Gastroesophageal sphincter (tissue), 4 donors: ENCODE data around the gene CDKN1B. TPM values are rescaled to one million over a fixed set of nuclear protein-coding genes. Genes with fewer than 3 reads are reported as not detected.

Source experiments
- ATAC-seq: fragments of 150-250 bp; one replicate; pipeline ENCODE4 v1.9.1; 2016; ENCODE audit warnings: mild to moderate bottlenecking, moderate library complexity
- H3K27ac ChIP-seq, 4 donors: fragments of 200-600 bp; sonication (generic) in 3 of 4; 1 replicate in 3 of 4; 2 replicates in 1 of 4; pipeline ENCODE4 v1.5.1; 2016 to 2019
- H3K27me3 ChIP-seq: fragments of 200-600 bp; sonication (generic); one replicate; pipeline ENCODE4 v1.5.1; 2019
- H3K36me3 ChIP-seq, 2 donors: fragments of 200-600 bp; sonication (generic); one replicate each; pipeline ENCODE4 v1.5.1; 2019; ENCODE audit warnings: control low read depth in 1 of 2
- H3K4me1 ChIP-seq, 3 donors: fragments of 200-600 bp; sonication (generic); 1 replicate in 2 of 3; 2 replicates in 1 of 3; pipeline ENCODE4 v1.5.1; 2016 to 2019; ENCODE audit warnings: control low read depth in 2 of 3
- H3K4me3 ChIP-seq, 2 donors: fragments of 200-600 bp; sonication (generic); one replicate each; pipeline ENCODE4 v1.5.1; 2019; ENCODE audit warnings: mild to moderate bottlenecking in 1 of 2, moderate library complexity in 1 of 2
- H3K9me3 ChIP-seq, 3 donors: fragments of 200-600 bp; sonication (generic); one replicate each; pipeline ENCODE4 v1.5.1; 2017 to 2019; ENCODE audit warnings: control low read depth in 2 of 3
- EP300 ChIP-seq: sonication (generic); formaldehyde crosslinking; IDR thresholded peaks from one replicate; pipeline ENCODE4 v1.6.1; 2017; ENCODE audit warnings: antibody characterized with exemption, mild to moderate bottlenecking
- POLR2A ChIP-seq, 2 donors: fragments of 450-650 bp; IDR thresholded peaks; one replicate each; pipeline ENCODE4 v1.6.1; 2017; ENCODE audit warnings: antibody characterized with exemption in 2 of 2, mild to moderate bottlenecking in 2 of 2, moderate library complexity in 1 of 2
- POLR2AphosphoS5 ChIP-seq: sonication (generic); formaldehyde crosslinking; IDR thresholded peaks from one replicate; pipeline ENCODE4 v1.6.1; 2017; ENCODE audit warnings: antibody characterized with exemption
- WGBS, 2 donors: methylation state at CpG; one replicate each; pipeline ENCODE4 v1.1.5; 2018; ENCODE audit warnings: low coverage in 1 of 2; 5-methylcytosine and 5-hydroxymethylcytosine counted together
- total RNA-seq, 4 donors: library from RNA; depleted of rRNA; stranded (reverse); fragments of >200 nt; gene quantifications; one replicate each; pipeline ENCODE4 v1.1.0, GENCODE V29; 2016
- TF ChIP-seq, protein P1 (sequence below), 4 experiments: fragments of 200-600 bp in 2 of 4; fragments of 450-650 bp in 2 of 4; sonication (generic) in 1 of 4; IDR thresholded peaks; one replicate each; pipeline ENCODE4 v1.5.1; 2017 to 2019; ENCODE audit warnings: antibody characterized with exemption in 4 of 4, mild to moderate bottlenecking in 2 of 4, moderate library complexity in 2 of 4

Gene CDKN1B
- total RNA-seq, 4 donors from 2014 or later, result 62.6 to 103 (median 73.0) TPM

DNA sequence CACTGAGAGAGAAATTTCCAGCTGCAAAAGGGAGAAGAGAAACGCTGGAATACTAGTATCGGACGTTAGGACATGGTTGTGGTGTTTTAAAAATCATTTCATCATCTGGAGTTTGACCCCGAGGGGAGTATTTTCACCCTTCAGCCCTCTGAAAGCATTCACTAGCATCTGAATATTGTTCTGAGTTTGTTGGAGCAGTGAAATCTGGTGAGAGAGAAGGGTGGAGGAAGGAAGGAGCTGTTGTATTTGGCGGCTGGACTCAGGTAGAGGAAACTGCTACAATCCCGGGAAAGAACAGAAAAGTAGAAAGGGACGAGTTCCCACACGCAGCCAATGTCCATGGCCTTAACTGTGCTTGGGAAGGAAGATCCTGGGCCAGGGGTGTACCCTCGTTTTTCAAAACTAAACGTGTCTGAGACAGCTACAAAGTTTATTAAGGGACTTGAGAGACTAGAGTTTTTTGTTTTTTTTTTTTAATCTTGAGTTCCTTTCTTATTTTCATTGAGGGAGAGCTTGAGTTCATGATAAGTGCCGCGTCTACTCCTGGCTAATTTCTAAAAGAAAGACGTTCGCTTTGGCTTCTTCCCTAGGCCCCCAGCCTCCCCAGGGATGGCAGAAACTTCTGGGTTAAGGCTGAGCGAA lies 896 bp upstream of the CDKN1B start:
- H3K27ac ChIP-seq, result peak overlapping the region; percentile 98 to 100 (median 100)
- peaks cover 8 to 63% (median 43%) of the 10 kb centered on the region in 3 donors for H3K4me1 ChIP-seq
- 1% methylated on average over 12 of the region's 15 CpGs for WGBS, 2 donors
- ATAC-seq, result no peak
- H3K4me3 ChIP-seq, result peak overlapping the region; percentile 70 to 88
- no peaks in the 10 kb centered on the region for H3K9me3 ChIP-seq
- H3K36me3 ChIP-seq, result peaks cover 0 to 25% of the 10 kb centered on the region in 2 donors
- H3K27me3 ChIP-seq, result no peaks in the 10 kb centered on the region
- TF ChIP-seq POLR2AphosphoS5 (no peak), EP300 (no peak), POLR2A (IDR thresholded peaks at IDR 0.05) (no peak)
- TF ChIP-seq, protein P1, sequence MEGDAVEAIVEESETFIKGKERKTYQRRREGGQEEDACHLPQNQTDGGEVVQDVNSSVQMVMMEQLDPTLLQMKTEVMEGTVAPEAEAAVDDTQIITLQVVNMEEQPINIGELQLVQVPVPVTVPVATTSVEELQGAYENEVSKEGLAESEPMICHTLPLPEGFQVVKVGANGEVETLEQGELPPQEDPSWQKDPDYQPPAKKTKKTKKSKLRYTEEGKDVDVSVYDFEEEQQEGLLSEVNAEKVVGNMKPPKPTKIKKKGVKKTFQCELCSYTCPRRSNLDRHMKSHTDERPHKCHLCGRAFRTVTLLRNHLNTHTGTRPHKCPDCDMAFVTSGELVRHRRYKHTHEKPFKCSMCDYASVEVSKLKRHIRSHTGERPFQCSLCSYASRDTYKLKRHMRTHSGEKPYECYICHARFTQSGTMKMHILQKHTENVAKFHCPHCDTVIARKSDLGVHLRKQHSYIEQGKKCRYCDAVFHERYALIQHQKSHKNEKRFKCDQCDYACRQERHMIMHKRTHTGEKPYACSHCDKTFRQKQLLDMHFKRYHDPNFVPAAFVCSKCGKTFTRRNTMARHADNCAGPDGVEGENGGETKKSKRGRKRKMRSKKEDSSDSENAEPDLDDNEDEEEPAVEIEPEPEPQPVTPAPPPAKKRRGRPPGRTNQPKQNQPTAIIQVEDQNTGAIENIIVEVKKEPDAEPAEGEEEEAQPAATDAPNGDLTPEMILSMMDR (IDR thresholded peaks at IDR 0.05), result no peak

DNA sequence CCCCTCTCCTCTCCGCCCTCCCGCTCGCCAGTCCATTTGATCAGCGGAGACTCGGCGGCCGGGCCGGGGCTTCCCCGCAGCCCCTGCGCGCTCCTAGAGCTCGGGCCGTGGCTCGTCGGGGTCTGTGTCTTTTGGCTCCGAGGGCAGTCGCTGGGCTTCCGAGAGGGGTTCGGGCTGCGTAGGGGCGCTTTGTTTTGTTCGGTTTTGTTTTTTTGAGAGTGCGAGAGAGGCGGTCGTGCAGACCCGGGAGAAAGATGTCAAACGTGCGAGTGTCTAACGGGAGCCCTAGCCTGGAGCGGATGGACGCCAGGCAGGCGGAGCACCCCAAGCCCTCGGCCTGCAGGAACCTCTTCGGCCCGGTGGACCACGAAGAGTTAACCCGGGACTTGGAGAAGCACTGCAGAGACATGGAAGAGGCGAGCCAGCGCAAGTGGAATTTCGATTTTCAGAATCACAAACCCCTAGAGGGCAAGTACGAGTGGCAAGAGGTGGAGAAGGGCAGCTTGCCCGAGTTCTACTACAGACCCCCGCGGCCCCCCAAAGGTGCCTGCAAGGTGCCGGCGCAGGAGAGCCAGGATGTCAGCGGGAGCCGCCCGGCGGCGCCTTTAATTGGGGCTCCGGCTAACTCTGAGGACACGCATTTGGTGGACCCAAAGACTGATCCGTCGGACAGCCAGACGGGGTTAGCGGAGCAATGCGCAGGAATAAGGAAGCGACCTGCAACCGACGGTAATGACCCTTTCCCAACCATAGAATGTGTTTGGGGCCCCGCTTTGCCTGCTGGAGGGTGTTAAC lies 615 bp downstream of the CDKN1B start:
- 0% methylated on average over 3 of the region's 62 CpGs; no CpG with 5 or more reads in 1 of the 2 donors for WGBS, 2 donors
- TF ChIP-seq, protein P1 (IDR thresholded peaks at IDR 0.05), result no peak
- TF ChIP-seq POLR2AphosphoS5 (no peak), EP300 (no peak), POLR2A (IDR thresholded peaks at IDR 0.05) (no peak)
- Histone ChIP-seq H3K4me3 (peak overlapping the region; percentile 70 to 88), H3K36me3 (peaks cover 0 to 32% of the 10 kb centered on the region in 2 donors), H3K9me3 (no peaks in the 10 kb centered on the region), H3K27me3 (no peaks in the 10 kb centered on the region), H3K27ac (peak overlapping the region; percentile 98 to 100 (median 100)), H3K4me1 (peaks cover 8 to 78% (median 55%) of the 10 kb centered on the region in 3 donors)
- ATAC-seq, result no peak

GRCh38 chr12:12718381-12718759 lies 1.2 kb downstream of the CDKN1B start:
- Histone ChIP-seq H3K4me3 (peak overlapping the region; percentile 70 to 88), H3K27ac (peak overlapping the region; percentile 98 to 100 (median 100)), H3K4me1 (peaks cover 8 to 80% (median 56%) of the 10 kb centered on the region in 3 donors), H3K27me3 (no peaks in the 10 kb centered on the region), H3K9me3 (no peaks in the 10 kb centered on the region), H3K36me3 (peaks cover 0 to 32% of the 10 kb centered on the region in 2 donors)
- ATAC-seq, result no peak
- 0 to 2% methylated on average over 6 to 7 of the region's 9 CpGs for WGBS, 2 donors
- TF ChIP-seq POLR2AphosphoS5 (peak; percentile 61), POLR2A (IDR thresholded peaks at IDR 0.05) (no peak)

GRCh38 chr12:12718853-12719252 lies 1.7 kb downstream of the CDKN1B start:
- peaks cover 0 to 32% of the 10 kb centered on the region in 2 donors for H3K36me3 ChIP-seq
- peaks cover 5 to 80% (median 51%) of the 10 kb centered on the region in 3 donors for H3K4me1 ChIP-seq
- no peaks in the 10 kb centered on the region for H3K9me3 ChIP-seq
- WGBS, 2 donors, result 0% methylated on average over 13 to 14 of the region's 14 CpGs
- no peak for ATAC-seq
- peak overlapping the region; percentile 98 to 100 (median 100) for H3K27ac ChIP-seq
- peak overlapping the region; percentile 70 to 88 for H3K4me3 ChIP-seq
- TF ChIP-seq POLR2A (IDR thresholded peaks at IDR 0.05), result no peak
- TF ChIP-seq POLR2AphosphoS5, result no peak
- no peak for TF ChIP-seq EP300
- TF ChIP-seq, protein P1 (IDR thresholded peaks at IDR 0.05), result no peak
- H3K27me3 ChIP-seq, result no peaks in the 10 kb centered on the region

GRCh38 chr12:12719496-12719895 lies 2.3 kb downstream of the CDKN1B start:
- ATAC-seq, result no peak
- H3K27ac ChIP-seq, result peak overlapping the region; percentile 98 to 100 (median 100)
- WGBS, 2 donors, result 0 to 16% methylated on average over 3 of the region's 3 CpGs
- H3K36me3 ChIP-seq, result peaks cover 0 to 32% of the 10 kb centered on the region in 2 donors
- no peak for TF ChIP-seq EP300
- no peaks in the 10 kb centered on the region for H3K27me3 ChIP-seq
- H3K9me3 ChIP-seq, result no peaks in the 10 kb centered on the region
- peaks cover 5 to 78% (median 45%) of the 10 kb centered on the region in 3 donors for H3K4me1 ChIP-seq
- peak overlapping the region; percentile 70 to 88 for H3K4me3 ChIP-seq
